ENCODE results near the gene GNG2. TPM values are rescaled to one million over a fixed set of nuclear protein-coding genes. Genes with fewer than 3 reads are reported as not detected.

Gene GNG2
- total RNA-seq, 1 experiment from 2014 or later, result 9.3 TPM

DNA sequence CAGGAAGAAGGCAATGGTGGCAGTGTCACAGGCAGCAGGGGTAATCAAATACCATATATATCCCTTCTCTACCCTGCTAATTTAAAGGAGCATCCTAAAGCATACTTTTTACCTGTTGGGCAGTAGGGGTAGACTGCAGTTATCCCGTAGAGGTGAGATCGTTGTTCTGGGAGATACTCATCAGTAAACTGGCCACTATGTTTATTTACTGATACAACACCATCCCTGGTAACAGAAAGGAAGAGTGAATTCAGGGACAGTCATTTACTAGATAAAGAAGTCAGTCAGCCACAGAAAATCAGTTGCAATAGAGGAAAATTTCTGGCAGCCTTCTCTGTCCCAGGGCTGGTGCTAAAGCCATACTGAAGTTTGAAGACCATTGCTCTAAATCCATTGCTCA lies 145.2 kb downstream of the GNG2 start:
- H3K9me2 ChIP-seq (replicated peaks; ENCODE audit: low read length), result no peaks in the 10 kb centered on the region
- intact Hi-C loops (cut with micrococcal nuclease), result no loop called here
- CTCF ChIA-PET, result no interaction called here
- no peaks in the 10 kb centered on the region for H3K9me3 ChIP-seq (ENCODE audit: low read length)
- TF ChIP-seq, protein P1, sequence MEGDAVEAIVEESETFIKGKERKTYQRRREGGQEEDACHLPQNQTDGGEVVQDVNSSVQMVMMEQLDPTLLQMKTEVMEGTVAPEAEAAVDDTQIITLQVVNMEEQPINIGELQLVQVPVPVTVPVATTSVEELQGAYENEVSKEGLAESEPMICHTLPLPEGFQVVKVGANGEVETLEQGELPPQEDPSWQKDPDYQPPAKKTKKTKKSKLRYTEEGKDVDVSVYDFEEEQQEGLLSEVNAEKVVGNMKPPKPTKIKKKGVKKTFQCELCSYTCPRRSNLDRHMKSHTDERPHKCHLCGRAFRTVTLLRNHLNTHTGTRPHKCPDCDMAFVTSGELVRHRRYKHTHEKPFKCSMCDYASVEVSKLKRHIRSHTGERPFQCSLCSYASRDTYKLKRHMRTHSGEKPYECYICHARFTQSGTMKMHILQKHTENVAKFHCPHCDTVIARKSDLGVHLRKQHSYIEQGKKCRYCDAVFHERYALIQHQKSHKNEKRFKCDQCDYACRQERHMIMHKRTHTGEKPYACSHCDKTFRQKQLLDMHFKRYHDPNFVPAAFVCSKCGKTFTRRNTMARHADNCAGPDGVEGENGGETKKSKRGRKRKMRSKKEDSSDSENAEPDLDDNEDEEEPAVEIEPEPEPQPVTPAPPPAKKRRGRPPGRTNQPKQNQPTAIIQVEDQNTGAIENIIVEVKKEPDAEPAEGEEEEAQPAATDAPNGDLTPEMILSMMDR (conservative IDR thresholded peaks at IDR 0.05; ENCODE audit: low read depth, low read length), result no peak
- TF ChIP-seq EZH2 (IDR thresholded peaks at IDR 0.05; ENCODE audit: low read length, unreplicated experiment) (no peak), EZH2phosphoT487 (IDR thresholded peaks at IDR 0.05; ENCODE audit: borderline replicate concordance, low read length) (no peak)
- no peaks in the 10 kb centered on the region for H3K79me2 ChIP-seq (ENCODE audit: low read length)
- H3K36me3 ChIP-seq (ENCODE audit: low read depth, low read length), result peaks cover 95% of the 10 kb centered on the region
- no peaks in the 10 kb centered on the region for H4K20me1 ChIP-seq (ENCODE audit: low read length)
- no peaks in the 10 kb centered on the region for H3F3A ChIP-seq (ENCODE audit: low read length, unreplicated experiment)
- no peak overlapping the region for H3K27ac ChIP-seq (ENCODE audit: low read length)
- H3K4me3 ChIP-seq (ENCODE audit: low read length), result no peak overlapping the region
- H3K27me3 ChIP-seq (ENCODE audit: low read length), result no peaks in the 10 kb centered on the region
- POLR2A ChIA-PET (ENCODE audit: unreplicated experiment), result no interaction called here
- no peak overlapping the region for H3K4me2 ChIP-seq (ENCODE audit: low read length)
- DNase-seq (no peak), ATAC-seq (no peak; the same call in 1 of the 2 replicates)
- no TSS peak for BruUV-seq (replicated peaks)
- no peak overlapping the region for H2AFZ ChIP-seq (ENCODE audit: low read length)
- H3K4me1 ChIP-seq (ENCODE audit: insufficient read depth, low read length), result no peaks in the 10 kb centered on the region
- H3K9ac ChIP-seq (ENCODE audit: low read length), result no peak overlapping the region

DNA sequence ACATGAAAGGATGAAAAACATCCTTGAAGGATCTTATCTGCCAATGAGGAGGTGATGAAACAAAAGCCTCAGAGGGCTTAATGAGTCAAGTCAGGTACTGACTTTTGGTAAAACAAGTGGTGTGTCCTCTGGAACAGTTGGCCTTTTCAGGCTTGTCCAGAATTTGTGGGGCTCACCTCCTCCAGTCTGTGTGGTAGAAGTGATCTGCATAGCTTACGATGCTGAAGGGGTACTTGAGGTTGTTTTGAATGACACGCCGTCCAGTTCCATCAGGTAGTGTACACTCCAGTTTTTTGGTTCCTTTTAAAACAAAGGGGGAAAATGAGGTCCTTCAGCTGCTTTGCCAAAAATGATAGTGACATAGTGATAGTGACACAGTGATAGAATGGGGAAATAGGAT lies 145.9 kb downstream of the GNG2 start:
- no peak for ATAC-seq
- ChIA-PET POLR2A (ENCODE audit: unreplicated experiment) (no interaction called here), CTCF (no interaction called here)
- H3K36me3 ChIP-seq (ENCODE audit: low read depth, low read length), result peaks cover 95% of the 10 kb centered on the region
- H3F3A ChIP-seq (ENCODE audit: low read length, unreplicated experiment), result no peaks in the 10 kb centered on the region
- BruUV-seq (replicated peaks), result no TSS peak
- no peaks in the 10 kb centered on the region for H4K20me1 ChIP-seq (ENCODE audit: low read length)
- no peak overlapping the region for H3K27ac ChIP-seq (ENCODE audit: low read length)
- no peaks in the 10 kb centered on the region for H3K9me2 ChIP-seq (replicated peaks; ENCODE audit: low read length)
- no peak overlapping the region for H2AFZ ChIP-seq (ENCODE audit: low read length)
- H3K27me3 ChIP-seq (ENCODE audit: low read length), result no peaks in the 10 kb centered on the region
- no peak overlapping the region for H3K4me3 ChIP-seq (ENCODE audit: low read length)
- no peak overlapping the region for H3K9ac ChIP-seq (ENCODE audit: low read length)
- TF ChIP-seq EZH2 (IDR thresholded peaks at IDR 0.05; ENCODE audit: low read length, unreplicated experiment), result no peak
- TF ChIP-seq, protein P1 (conservative IDR thresholded peaks at IDR 0.05; ENCODE audit: low read depth, low read length), result no peak
- TF ChIP-seq EZH2phosphoT487 (IDR thresholded peaks at IDR 0.05; ENCODE audit: borderline replicate concordance, low read length), result no peak
- intact Hi-C loops (cut with micrococcal nuclease), result no loop called here
- no peak overlapping the region for H3K4me2 ChIP-seq (ENCODE audit: low read length)
- no peak for DNase-seq
- no peaks in the 10 kb centered on the region for H3K9me3 ChIP-seq (ENCODE audit: low read length)
- H3K4me1 ChIP-seq (ENCODE audit: insufficient read depth, low read length), result no peaks in the 10 kb centered on the region
- H3K79me2 ChIP-seq (ENCODE audit: low read length), result no peaks in the 10 kb centered on the region

DNA sequence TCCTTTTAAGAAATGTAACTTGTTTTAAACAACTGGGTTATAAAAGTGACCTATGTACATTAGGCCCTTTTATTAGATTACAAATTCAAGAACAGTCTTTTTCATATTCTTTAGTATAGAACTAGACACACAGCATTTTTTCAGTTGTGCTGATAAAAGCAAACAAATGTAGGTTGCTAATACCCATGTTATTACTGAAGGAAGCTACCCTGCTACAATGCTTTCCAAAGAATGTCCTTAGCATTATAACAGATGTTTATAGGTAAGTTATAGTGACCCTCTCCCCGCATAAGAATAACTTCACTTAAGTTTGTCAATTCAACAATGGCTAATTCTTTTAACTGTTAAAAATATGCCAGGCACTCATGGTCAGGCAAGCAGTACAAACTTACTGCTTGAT lies 146.8 kb downstream of the GNG2 start:
- H3K4me3 ChIP-seq (ENCODE audit: low read length), result no peak overlapping the region
- intact Hi-C loops (cut with micrococcal nuclease), result no loop called here
- no peaks in the 10 kb centered on the region for H4K20me1 ChIP-seq (ENCODE audit: low read length)
- DNase-seq (no peak), ATAC-seq (no peak)
- no peak overlapping the region for H3K27ac ChIP-seq (ENCODE audit: low read length)
- H2AFZ ChIP-seq (ENCODE audit: low read length), result no peak overlapping the region
- no TSS peak for BruUV-seq (replicated peaks)
- H3K36me3 ChIP-seq (ENCODE audit: low read depth, low read length), result peaks cover 94% of the 10 kb centered on the region
- H3K9me2 ChIP-seq (replicated peaks; ENCODE audit: low read length), result no peaks in the 10 kb centered on the region
- no peak overlapping the region for H3K9ac ChIP-seq (ENCODE audit: low read length)
- ChIA-PET POLR2A (ENCODE audit: unreplicated experiment) (no interaction called here), CTCF (no interaction called here)
- H3K27me3 ChIP-seq (ENCODE audit: low read length), result no peaks in the 10 kb centered on the region
- TF ChIP-seq EZH2 (IDR thresholded peaks at IDR 0.05; ENCODE audit: low read length, unreplicated experiment) (no peak), EZH2phosphoT487 (IDR thresholded peaks at IDR 0.05; ENCODE audit: borderline replicate concordance, low read length) (no peak)
- TF ChIP-seq, protein P1 (conservative IDR thresholded peaks at IDR 0.05; ENCODE audit: low read depth, low read length), result no peak
- H3K4me2 ChIP-seq (ENCODE audit: low read length), result no peak overlapping the region
- no peaks in the 10 kb centered on the region for H3K9me3 ChIP-seq (ENCODE audit: low read length)
- H3F3A ChIP-seq (ENCODE audit: low read length, unreplicated experiment), result no peaks in the 10 kb centered on the region
- H3K4me1 ChIP-seq (ENCODE audit: insufficient read depth, low read length), result no peaks in the 10 kb centered on the region
- H3K79me2 ChIP-seq (ENCODE audit: low read length), result no peaks in the 10 kb centered on the region
